Ovary (tissue), 9 donors: ENCODE data around the gene USP19. TPM values are rescaled to one million over a fixed set of nuclear protein-coding genes. Genes with fewer than 3 reads are reported as not detected.
A peak's percentile ranks its signal among the peaks of the same experiment; 100 is the strongest.

Experiments
- DNase-seq, 5 donors: peaks; one replicate each; pipeline ENCODE4 v3.0.0-alpha.2; 2019 to 2020
- H3K27ac ChIP-seq, 2 donors: fragments of 200-600 bp; one replicate each; pipeline versions ENCODE4 v1.5.1 to v1.8.0; 2019 to 2022
- H3K27me3 ChIP-seq: fragments of 200-600 bp; one replicate; pipeline ENCODE4 v1.8.0; 2022
- H3K36me3 ChIP-seq: fragments of 200-600 bp; sonication (generic); one replicate; pipeline ENCODE4 v1.5.1; 2019
- H3K4me1 ChIP-seq: one replicate; pipeline ENCODE4 v1.8.1; 2013; ENCODE audit warnings: mild to moderate bottlenecking, moderate library complexity; ENCODE audit not compliant: insufficient read depth
- H3K4me3 ChIP-seq: fragments of 200-600 bp; sonication (generic); one replicate; pipeline ENCODE4 v1.5.1; 2017
- H3K9me3 ChIP-seq, 2 donors: fragments of 200-600 bp in 1 of 2; sonication (generic) in 1 of 2; one replicate each; pipeline versions ENCODE4 v1.5.1 to v1.8.1; 2013 to 2019; ENCODE audit warnings: mild to moderate bottlenecking in 1 of 2, moderate library complexity in 1 of 2
- EP300 ChIP-seq: sonication (generic); formaldehyde crosslinking; IDR thresholded peaks from one replicate; pipeline ENCODE4 v1.6.1; 2017; ENCODE audit warnings: antibody characterized with exemption
- POLR2A ChIP-seq: fragments of 450-650 bp; IDR thresholded peaks from one replicate; pipeline ENCODE4 v1.6.1; 2017; ENCODE audit warnings: antibody characterized with exemption, mild to moderate bottlenecking, moderate library complexity
- WGBS, 3 donors: extraction: QIAGEN DNeasy Blood & Tissue Kit in 1 of 3; methylation state at CpG; one replicate each; pipeline versions ENCODE4 v1.1.5 to v1.1.7; 2013 to 2017; 5-methylcytosine and 5-hydroxymethylcytosine counted together
- intact Hi-C, 4 donors: fragments of 100-400 bp; cut with DNase I; formaldehyde crosslinking; loops; one replicate each; pipeline versions ENCODE4 v1.11.0 to v1.15.1; 2022 to 2023
- polyA plus RNA-seq, 2 donors: library from polyadenylated mRNA; stranded (reverse); fragments of 200-250 nt in 1 of 2; fragments of 350-450 nt in 1 of 2; fragmentation: Illumina TruSeq in 1 of 2; extraction: RNeasy Lipid Tissue Mini Kit (QIAGEN cat#74804) in 1 of 2; gene quantifications; one replicate each; pipeline ENCODE4 v1.2.3, GENCODE V29; 2013 to 2014
- total RNA-seq, 7 donors: library from RNA; depleted of rRNA in 2 of 7; stranded (reverse); fragments of >200 nt in 2 of 7; fragmentation: NEBNext Ultra II Directional in 3 of 7; extraction: Animal tissue kit (Norgen Biotek cat#: 25700) in 3 of 7; gene quantifications; one replicate each; pipeline versions ENCODE4 v1.1.0 to v1.2.4, GENCODE V29; 2016 to 2023
- TF ChIP-seq, protein P1 (sequence below), 3 donors: fragments of 450-650 bp in 2 of 3; fragments of 200-600 bp in 1 of 3; IDR thresholded peaks; one replicate each; pipeline versions ENCODE4 v1.5.1 to v1.8.0; 2016 to 2022; ENCODE audit warnings: antibody characterized with exemption in 3 of 3, mild to moderate bottlenecking in 1 of 3
- donor health status: DM: no; HTN: no; CAD: no; lungs with moderate emphysema.
- donor health status: DM: no; HTN: no; CAD: no.
- donor health status: Bipolar disorder and iron deficiency.
- donor health status: DM: yes; HTN: yes; CAD: no.
- donor health status: DM: no; HTN: no; CAD: no.
- donor health status: DM: yes; HTN: yes; CAD: no.

USP19 gene
- total and polyA plus RNA-seq, 9 donors: 21.7 to 71.4 (median 50.8) TPM

DNA sequence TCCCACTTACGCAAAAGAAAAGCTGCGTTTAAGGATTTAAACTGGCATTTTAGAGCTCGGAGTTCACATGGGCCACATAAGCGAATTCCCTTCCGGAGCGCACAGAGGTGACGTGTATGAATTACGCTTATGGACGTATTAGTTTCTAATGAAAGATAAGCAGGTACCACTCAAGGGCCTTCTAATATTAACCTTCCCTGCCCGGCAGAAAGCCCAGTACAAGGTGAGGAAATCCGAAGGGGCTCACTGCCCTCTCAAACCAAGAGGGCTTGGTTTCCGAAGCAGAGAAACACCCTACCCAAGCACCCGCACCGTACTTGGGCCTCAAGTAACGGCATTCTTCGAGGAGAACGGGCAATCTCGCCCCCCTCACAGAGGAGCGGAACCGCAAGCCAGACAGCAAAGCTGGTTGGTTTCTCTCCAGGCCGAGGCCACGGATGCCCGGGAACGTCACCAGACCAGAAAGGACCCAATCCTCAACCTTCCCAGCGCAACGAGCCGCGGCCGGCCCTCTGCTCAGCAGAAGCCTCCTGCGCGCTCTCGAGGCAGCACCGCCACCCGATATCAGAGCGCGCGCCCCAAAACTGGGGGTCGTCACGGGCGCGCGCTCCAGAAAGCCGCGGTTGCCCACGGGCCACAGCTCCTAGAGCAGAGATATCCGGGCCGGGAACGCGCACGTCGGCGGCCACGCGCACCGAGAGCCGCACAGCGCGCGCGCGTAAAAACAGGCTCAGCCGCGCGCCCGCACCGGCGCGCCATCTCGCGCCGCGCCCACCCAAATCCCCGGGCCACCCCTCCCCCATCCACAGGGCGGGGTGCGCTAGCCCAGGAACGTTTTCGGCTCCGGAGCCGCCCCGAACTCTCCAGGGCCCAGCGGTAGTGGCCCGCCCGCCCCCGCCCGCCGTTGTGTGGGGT lies 27.4 kb downstream of the USP19 start:
- Histone ChIP-seq H3K27me3 (no peaks in the 10 kb centered on the region), H3K36me3 (no peaks in the 10 kb centered on the region), H3K4me3 (peak overlapping the region; percentile 99), H3K4me1 (peaks cover 12% of the 10 kb centered on the region), H3K9me3 (no peaks in the 10 kb centered on the region), H3K27ac (peak overlapping the region; percentile 86 to 88)
- intact Hi-C loops: loop anchor here in 2 of 4 donors (5.0 to 10.0 kb wide), 2 partner anchors 61 to 108 kb away; no protein-coding TSS in a partner anchor
- WGBS, 3 donors: 0 to 1% (median 1%) methylated on average over 72 to 86 of the region's 86 CpGs
- no peak for TF ChIP-seq EP300
- TF ChIP-seq, protein P1, sequence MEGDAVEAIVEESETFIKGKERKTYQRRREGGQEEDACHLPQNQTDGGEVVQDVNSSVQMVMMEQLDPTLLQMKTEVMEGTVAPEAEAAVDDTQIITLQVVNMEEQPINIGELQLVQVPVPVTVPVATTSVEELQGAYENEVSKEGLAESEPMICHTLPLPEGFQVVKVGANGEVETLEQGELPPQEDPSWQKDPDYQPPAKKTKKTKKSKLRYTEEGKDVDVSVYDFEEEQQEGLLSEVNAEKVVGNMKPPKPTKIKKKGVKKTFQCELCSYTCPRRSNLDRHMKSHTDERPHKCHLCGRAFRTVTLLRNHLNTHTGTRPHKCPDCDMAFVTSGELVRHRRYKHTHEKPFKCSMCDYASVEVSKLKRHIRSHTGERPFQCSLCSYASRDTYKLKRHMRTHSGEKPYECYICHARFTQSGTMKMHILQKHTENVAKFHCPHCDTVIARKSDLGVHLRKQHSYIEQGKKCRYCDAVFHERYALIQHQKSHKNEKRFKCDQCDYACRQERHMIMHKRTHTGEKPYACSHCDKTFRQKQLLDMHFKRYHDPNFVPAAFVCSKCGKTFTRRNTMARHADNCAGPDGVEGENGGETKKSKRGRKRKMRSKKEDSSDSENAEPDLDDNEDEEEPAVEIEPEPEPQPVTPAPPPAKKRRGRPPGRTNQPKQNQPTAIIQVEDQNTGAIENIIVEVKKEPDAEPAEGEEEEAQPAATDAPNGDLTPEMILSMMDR (IDR thresholded peaks at IDR 0.05): no peak
- no peak for TF ChIP-seq POLR2A
- peak; percentile 66 to 90 (median 78) for DNase-seq

GRCh38 chr3:49081429-49081828 lies 39.2 kb downstream of the USP19 start:
- no peaks in the 10 kb centered on the region for H3K27me3 ChIP-seq
- no peak overlapping the region for H3K27ac ChIP-seq
- no peak overlapping the region for H3K4me3 ChIP-seq
- no peaks in the 10 kb centered on the region for H3K9me3 ChIP-seq
- intact Hi-C loops: no loop called here
- TF ChIP-seq POLR2A (no peak), EP300 (no peak)
- TF ChIP-seq, protein P1 (IDR thresholded peaks at IDR 0.05): no peak
- WGBS, 3 donors: 93 to 99% (median 96%) methylated on average over 8 of the region's 8 CpGs
- no peaks in the 10 kb centered on the region for H3K36me3 ChIP-seq
- H3K4me1 ChIP-seq: peaks cover 3% of the 10 kb centered on the region
- no peak for DNase-seq

DNA sequence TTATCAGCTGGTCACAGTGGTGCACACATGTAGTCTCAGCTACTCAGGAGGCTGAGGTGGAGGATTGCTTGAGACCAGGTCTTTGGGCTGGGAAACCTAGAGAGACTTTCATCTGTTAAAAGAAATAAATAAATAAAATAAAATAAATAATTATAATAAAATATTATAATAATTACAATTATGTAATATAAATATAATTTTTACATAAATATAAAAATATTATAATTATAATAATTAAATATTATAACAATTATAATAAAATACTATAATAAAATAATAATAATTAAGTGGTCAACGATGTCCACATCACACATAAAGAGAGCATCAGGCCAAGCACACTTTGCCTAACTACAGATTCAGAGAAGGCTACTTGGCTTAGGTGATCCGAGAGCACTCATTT lies 41.4 kb downstream of the USP19 start:
- Histone ChIP-seq H3K4me1 (no peaks in the 10 kb centered on the region), H3K27me3 (no peaks in the 10 kb centered on the region), H3K36me3 (no peaks in the 10 kb centered on the region), H3K9me3 (no peaks in the 10 kb centered on the region), H3K4me3 (no peak overlapping the region), H3K27ac (no peak overlapping the region)
- intact Hi-C loops: no loop called here
- no peak for DNase-seq
- TF ChIP-seq POLR2A: no peak
- TF ChIP-seq, protein P1 (IDR thresholded peaks at IDR 0.05): no peak
- TF ChIP-seq EP300: no peak
- 87 to 90% (median 88%) methylated on average over 2 of the region's 2 CpGs for WGBS, 3 donors

DNA sequence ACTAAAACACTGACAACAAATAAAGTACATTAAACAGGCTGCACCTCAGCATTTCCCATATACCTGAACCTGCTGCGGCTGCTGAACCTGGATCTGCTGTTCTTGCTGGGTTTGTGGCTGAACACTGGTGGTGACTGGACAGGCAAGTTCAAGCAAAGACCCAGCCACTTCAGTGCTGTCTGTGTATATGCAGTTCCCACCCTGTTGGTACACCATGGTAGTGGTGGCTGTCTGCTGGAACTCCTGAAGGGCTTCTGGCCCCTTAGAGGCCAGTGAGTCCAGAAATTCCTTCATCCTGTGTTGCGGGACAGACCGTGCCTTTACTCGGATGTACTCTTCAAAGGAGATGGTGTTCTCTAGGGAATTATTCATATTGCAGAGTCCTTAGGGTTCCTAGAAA lies 44.0 kb downstream of the USP19 start:
- Histone ChIP-seq H3K27me3 (no peaks in the 10 kb centered on the region), H3K36me3 (no peaks in the 10 kb centered on the region), H3K4me3 (no peak overlapping the region), H3K9me3 (no peaks in the 10 kb centered on the region), H3K4me1 (no peaks in the 10 kb centered on the region), H3K27ac (no peak overlapping the region)
- no peak for DNase-seq
- WGBS, 3 donors: 85 to 89% (median 89%) methylated on average over 4 of the region's 4 CpGs
- intact Hi-C loops: no loop called here
- TF ChIP-seq POLR2A (no peak), EP300 (no peak)
- TF ChIP-seq, protein P1 (IDR thresholded peaks at IDR 0.05): no peak
